HepG2 (cell line): Measurements from ENCODE around the gene DNAJC1. TPM values are rescaled to one million over a fixed set of nuclear protein-coding genes. Genes with fewer than 3 reads are reported as not detected.

ENCODE experiments used
- ATAC-seq: fragments of 200-7000 bp; cut with Tn5 transposase; 3 replicates; pipeline ENCODE4 v1.9.1; 2020; ENCODE audit warnings: mild to moderate bottlenecking, moderate library complexity
- BruUV-seq: library from RNA; stranded (reverse); fragments of 400-500 nt; replicated peaks from 2 replicates; lab custom pipeline; 2021; lab: Mats Ljungman, UMichigan
- CTCF ChIA-PET: fragments of 300-600 bp; formaldehyde crosslinking; extraction: SDS; loops from one replicate; lab custom pipeline; 2021; ENCODE audit warnings: low total read pairs, inconsistent platforms, low intra/inter-chr PET ratio; lab: Yijun Ruan, JAX
- POLR2A ChIA-PET: fragments of 350-600 bp; sonication (Branson Sonifier 250); formaldehyde crosslinking; loops from one replicate; lab custom pipeline; 2020; ENCODE audit warnings: antibody characterized with exemption, inconsistent platforms; lab: Yijun Ruan, JAX
- DNase-seq: peaks from one replicate; pipeline ENCODE4 v3.0.0-alpha.2; 2015; ENCODE audit warnings: low spot score
- FAIRE-seq: peaks from 3 replicates; lab custom pipeline; 2011; peaks lifted over from hg19 to GRCh38; lab: Jason Lieb, UNC
- H2AFZ ChIP-seq: one replicate; pipeline ENCODE4 v1.6.1; 2011; ENCODE audit warnings: low read length, inconsistent platforms
- H3K27ac ChIP-seq: fragments of 300-600 bp; 3 replicates; pipeline ENCODE4 v1.8.0; 2011; ENCODE audit warnings: mixed run types, mild to moderate bottlenecking, mixed read lengths, low read length, inconsistent platforms; ENCODE audit not compliant: insufficient read depth; ENCODE audit errors: extremely low read length
- H3K27me3 ChIP-seq, 2 experiments: fragments of 200-600 bp in 1 of 2; 2 replicates in 1 of 2; 3 replicates in 1 of 2; pipeline versions ENCODE4 v1.6.0 to v1.8.0; 2011; ENCODE audit warnings: low read length in 2 of 2, mild to moderate bottlenecking in 2 of 2, moderate library complexity in 2 of 2, inconsistent platforms in 1 of 2; ENCODE audit not compliant: insufficient read depth in 2 of 2, control insufficient read depth in 1 of 2
- H3K36me3 ChIP-seq, 2 experiments: fragments of 200-600 bp in 1 of 2; replicated peaks in 1 of 2; 2 replicates in 1 of 2; 3 replicates in 1 of 2; pipeline versions ENCODE4 v1.5.1 to v1.8.0; 2011; ENCODE audit warnings: low read length in 2 of 2, inconsistent platforms in 1 of 2; ENCODE audit not compliant: insufficient read depth in 2 of 2, control insufficient read depth in 1 of 2
- H3K4me1 ChIP-seq: 2 replicates; pipeline ENCODE4 v1.5.1; 2012; ENCODE audit warnings: low read length, inconsistent platforms; ENCODE audit not compliant: insufficient read depth
- H3K4me2 ChIP-seq: 2 replicates; pipeline ENCODE4 v1.6.0; 2011; ENCODE audit warnings: low read depth, low read length, inconsistent platforms
- H3K4me3 ChIP-seq, 3 experiments: fragments of 200-600 bp in 1 of 3; sonication (generic), shearing (Covaris generic) in 1 of 3; replicated peaks in 1 of 3; 2 replicates each; pipeline ENCODE4 v1.5.1; 2011 to 2016; ENCODE audit warnings: low read length in 3 of 3, inconsistent platforms in 2 of 3, low read depth in 2 of 3, mild to moderate bottlenecking in 2 of 3, control low read depth in 1 of 3, mixed read lengths in 1 of 3; ENCODE audit not compliant: insufficient read depth in 1 of 3
- H3K79me2 ChIP-seq: one replicate; pipeline ENCODE4 v1.6.1; 2011; ENCODE audit warnings: low read length, inconsistent platforms; ENCODE audit not compliant: insufficient read depth
- H3K9ac ChIP-seq: 2 replicates; pipeline ENCODE4 v1.6.0; 2011; ENCODE audit warnings: mild to moderate bottlenecking, low read depth, low read length, inconsistent platforms; ENCODE audit not compliant: insufficient read depth
- H3K9me3 ChIP-seq: 2 replicates; pipeline ENCODE4 v1.5.1; 2012; ENCODE audit warnings: mild to moderate bottlenecking, low read length
- H4K20me1 ChIP-seq: 2 replicates; pipeline ENCODE4 v1.6.0; 2011; ENCODE audit warnings: inconsistent platforms, mild to moderate bottlenecking, low read length, moderate library complexity; ENCODE audit not compliant: insufficient read depth
- KDM4B ChIP-seq: sonication (generic); formaldehyde crosslinking; IDR thresholded peaks from 2 replicates; pipeline ENCODE4 v1.4.0; 2020; ENCODE audit warnings: missing genetic modification reagents
- MEIS1 ChIP-seq: sonication (generic); formaldehyde crosslinking; IDR thresholded peaks from 2 replicates; pipeline ENCODE4 v1.9.0; 2021; ENCODE audit warnings: mild to moderate bottlenecking, missing genetic modification reagents, moderate library complexity, borderline replicate concordance
- SAP130 ChIP-seq: IDR thresholded peaks from 2 replicates; pipeline ENCODE4 v1.6.1; 2016; ENCODE audit warnings: low read depth
- XRCC5 ChIP-seq: fragments of 200-400 bp; formaldehyde crosslinking; optimal IDR thresholded peaks from 2 replicates; pipeline ENCODE3; 2017; ENCODE audit warnings: mild to moderate bottlenecking, low read length
- ZKSCAN8 ChIP-seq: IDR thresholded peaks from 2 replicates; pipeline ENCODE4 v1.6.1; 2016; ENCODE audit warnings: borderline replicate concordance, missing genetic modification reagents, missing compliant biosample characterization
- ZNF292 ChIP-seq: sonication (generic); formaldehyde crosslinking; IDR thresholded peaks from 2 replicates; pipeline ENCODE4 v1.8.1; 2022; ENCODE audit warnings: mild to moderate bottlenecking, low read depth, missing genetic modification reagents, borderline replicate concordance
- ZNF510 ChIP-seq: sonication (generic); formaldehyde crosslinking; IDR thresholded peaks from 2 replicates; pipeline ENCODE4 v1.4.0; 2020; ENCODE audit warnings: low read depth, mild to moderate bottlenecking, missing genetic modification reagents
- ZNF670 ChIP-seq: sonication (generic); formaldehyde crosslinking; IDR thresholded peaks from 2 replicates; pipeline ENCODE4 v1.8.0; 2022; ENCODE audit warnings: mild to moderate bottlenecking, missing genetic modification reagents, borderline replicate concordance
- ZNF775 ChIP-seq: sonication (generic); formaldehyde crosslinking; IDR thresholded peaks from 2 replicates; pipeline ENCODE4 v1.4.0; 2020; ENCODE audit warnings: missing genetic modification reagents, mild to moderate bottlenecking, moderate library complexity, borderline replicate concordance
- WGBS: methylation state at CpG from one replicate; pipeline ENCODE4 v1.1.6; 2017; ENCODE audit warnings: low lambda C conversion rate; 5-methylcytosine and 5-hydroxymethylcytosine counted together
- in situ Hi-C: cut with HindIII; loops from 2 replicates; pipeline ENCODE4 v1.10.0; 2017; ENCODE audit warnings: low pct_unique_long_range_greater_than_20kb; ENCODE audit not compliant: extremely low pct_ligation_motif_present
- intact Hi-C: fragments of 100-400 bp; cut with micrococcal nuclease; formaldehyde crosslinking; loops from one replicate; pipeline ENCODE4 v1.10.0; 2022; ENCODE audit not compliant: unreplicated experiment
- polyA plus RNA-seq, 8 experiments: library from polyadenylated mRNA; depleted of rRNA in 3 of 8; stranded (reverse) in 7 of 8; unstranded in 1 of 8; fragments of >200 nt; fragmentation: Illumina TruSeq in 4 of 8; extraction: Trizol in 4 of 8; gene quantifications; 2 replicates each; pipeline versions ENCODE4 v1.2.1 to v1.2.3, GENCODE V29; 2011 to 2016; ENCODE audit warnings: low read depth in 4 of 8, missing spikeins in 1 of 8, mixed read lengths in 1 of 8; ENCODE audit not compliant: insufficient read depth in 1 of 8
- total RNA-seq, 5 experiments: library from RNA; depleted of rRNA; stranded (reverse); fragments of >200 nt; fragmentation: Illumina TruSeq; extraction: Trizol; gene quantifications; 2 replicates each; pipeline ENCODE4 v1.2.3, GENCODE V29; 2016; ENCODE audit warnings: low read depth in 1 of 5
- TF ChIP-seq, protein P1 (sequence below): sonication (generic); formaldehyde crosslinking; IDR thresholded peaks from 2 replicates; pipeline ENCODE4 v1.4.0; 2020; ENCODE audit warnings: missing genetic modification reagents

The DNAJC1 gene
- total and polyA plus RNA-seq, 2 of the 13 experiments (the other 11 are each of a cell fraction or from before 2014, with no cell fraction given): 9.9 to 16.6 TPM

DNA sequence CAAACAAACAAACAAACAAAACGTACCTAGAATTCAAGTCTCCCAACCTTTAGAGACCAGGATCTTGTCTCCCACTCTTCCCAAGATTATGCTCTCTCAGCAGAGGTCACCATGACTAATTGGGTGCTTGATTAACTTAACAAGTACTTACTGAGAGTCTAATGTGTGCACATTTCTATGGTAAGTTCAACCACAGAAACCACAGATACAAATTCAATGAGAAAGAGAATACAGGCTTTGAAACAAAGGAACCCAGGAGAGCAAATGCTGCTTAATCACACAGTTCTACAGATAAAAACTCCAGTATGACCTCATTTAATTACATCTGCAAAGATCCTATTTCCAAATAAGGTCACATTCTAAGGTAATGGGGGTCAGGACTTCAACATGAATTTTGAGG, 142.8 kb downstream of the DNAJC1 start (continued):
- TF ChIP-seq ZNF670 (CRISPR knock-in tag): no peak
- TF ChIP-seq, protein P1, sequence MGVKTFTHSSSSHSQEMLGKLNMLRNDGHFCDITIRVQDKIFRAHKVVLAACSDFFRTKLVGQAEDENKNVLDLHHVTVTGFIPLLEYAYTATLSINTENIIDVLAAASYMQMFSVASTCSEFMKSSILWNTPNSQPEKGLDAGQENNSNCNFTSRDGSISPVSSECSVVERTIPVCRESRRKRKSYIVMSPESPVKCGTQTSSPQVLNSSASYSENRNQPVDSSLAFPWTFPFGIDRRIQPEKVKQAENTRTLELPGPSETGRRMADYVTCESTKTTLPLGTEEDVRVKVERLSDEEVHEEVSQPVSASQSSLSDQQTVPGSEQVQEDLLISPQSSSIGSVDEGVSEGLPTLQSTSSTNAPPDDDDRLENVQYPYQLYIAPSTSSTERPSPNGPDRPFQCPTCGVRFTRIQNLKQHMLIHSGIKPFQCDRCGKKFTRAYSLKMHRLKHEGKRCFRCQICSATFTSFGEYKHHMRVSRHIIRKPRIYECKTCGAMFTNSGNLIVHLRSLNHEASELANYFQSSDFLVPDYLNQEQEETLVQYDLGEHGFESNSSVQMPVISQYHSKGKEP (CRISPR knock-in tag): no peak
- TF ChIP-seq XRCC5: no peak

DNA sequence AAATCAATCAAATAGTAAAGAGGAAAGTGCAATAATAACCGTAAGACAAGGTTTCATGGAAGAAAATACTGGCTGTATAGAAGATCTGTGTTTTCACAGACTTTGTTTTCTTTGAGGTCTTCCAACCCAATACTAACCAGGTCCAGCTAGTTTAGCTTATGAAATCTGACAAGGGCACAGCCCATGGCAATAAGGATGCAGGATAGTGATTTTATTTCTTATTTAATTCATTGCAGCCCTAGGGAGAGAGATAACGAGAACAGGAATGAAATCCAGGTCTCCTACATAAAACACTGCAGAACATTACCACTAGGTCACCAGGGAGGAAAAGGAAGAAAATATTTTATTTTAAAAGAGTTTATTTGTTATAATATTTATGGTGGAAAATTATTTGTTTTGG, 145.1 kb downstream of the DNAJC1 start:
- FAIRE-seq (no peak), ATAC-seq (no peak), DNase-seq (no peak)
- no peak overlapping the region for H3K9ac ChIP-seq
- CTCF ChIA-PET: no interaction called here
- BruUV-seq: no TSS peak
- H2AFZ ChIP-seq: no peak overlapping the region
- H3K79me2 ChIP-seq: no peaks in the 10 kb centered on the region
- POLR2A ChIA-PET: no interaction called here
- no peak overlapping the region for H3K4me3 ChIP-seq
- intact Hi-C loops: no loop called here
- no peaks in the 10 kb centered on the region for H3K27me3 ChIP-seq
- no peaks in the 10 kb centered on the region for H3K36me3 ChIP-seq
- no peaks in the 10 kb centered on the region for H3K9me3 ChIP-seq
- 49% methylated on average over 2 of the region's 2 CpGs for WGBS
- no peaks in the 10 kb centered on the region for H3K4me1 ChIP-seq
- no peak overlapping the region for H3K4me2 ChIP-seq
- no peaks in the 10 kb centered on the region for H4K20me1 ChIP-seq
- H3K27ac ChIP-seq: no peak overlapping the region
- TF ChIP-seq ZKSCAN8 (CRISPR knock-in tag): no peak
- no peak for TF ChIP-seq MEIS1
- no peak for TF ChIP-seq ZNF292
- TF ChIP-seq ZNF775: no peak
- TF ChIP-seq KDM4B: no peak
- TF ChIP-seq SAP130 (CRISPR knock-in tag): no peak
- TF ChIP-seq ZNF510 (CRISPR knock-in tag): no peak
- in situ Hi-C loops: no loop called here
